ENCODE results near the gene SRPK3.

The SRPK3 gene

DNA sequence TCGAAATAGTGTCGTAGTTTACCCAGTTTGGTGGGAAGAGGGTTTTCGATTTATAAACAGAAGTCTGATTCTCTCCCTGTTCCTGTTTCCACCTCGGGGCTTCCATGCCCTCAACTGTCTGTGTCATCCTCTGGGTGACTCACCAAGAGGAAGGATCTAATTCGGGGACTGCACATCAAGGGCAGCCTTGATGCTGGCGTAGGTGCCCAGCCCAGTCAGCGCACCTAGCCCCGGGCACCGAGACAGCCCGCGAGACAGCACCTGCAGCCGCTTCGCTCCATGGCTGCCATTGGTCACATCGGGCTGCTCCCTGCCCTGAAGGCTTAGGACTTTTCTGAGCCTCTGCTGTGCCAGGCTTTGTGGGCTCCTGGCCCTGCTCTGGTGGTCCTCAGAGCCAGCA lies 48.4 kb upstream of the SRPK3 start:
- TF ChIP-seq, protein P1, sequence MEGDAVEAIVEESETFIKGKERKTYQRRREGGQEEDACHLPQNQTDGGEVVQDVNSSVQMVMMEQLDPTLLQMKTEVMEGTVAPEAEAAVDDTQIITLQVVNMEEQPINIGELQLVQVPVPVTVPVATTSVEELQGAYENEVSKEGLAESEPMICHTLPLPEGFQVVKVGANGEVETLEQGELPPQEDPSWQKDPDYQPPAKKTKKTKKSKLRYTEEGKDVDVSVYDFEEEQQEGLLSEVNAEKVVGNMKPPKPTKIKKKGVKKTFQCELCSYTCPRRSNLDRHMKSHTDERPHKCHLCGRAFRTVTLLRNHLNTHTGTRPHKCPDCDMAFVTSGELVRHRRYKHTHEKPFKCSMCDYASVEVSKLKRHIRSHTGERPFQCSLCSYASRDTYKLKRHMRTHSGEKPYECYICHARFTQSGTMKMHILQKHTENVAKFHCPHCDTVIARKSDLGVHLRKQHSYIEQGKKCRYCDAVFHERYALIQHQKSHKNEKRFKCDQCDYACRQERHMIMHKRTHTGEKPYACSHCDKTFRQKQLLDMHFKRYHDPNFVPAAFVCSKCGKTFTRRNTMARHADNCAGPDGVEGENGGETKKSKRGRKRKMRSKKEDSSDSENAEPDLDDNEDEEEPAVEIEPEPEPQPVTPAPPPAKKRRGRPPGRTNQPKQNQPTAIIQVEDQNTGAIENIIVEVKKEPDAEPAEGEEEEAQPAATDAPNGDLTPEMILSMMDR (IDR thresholded peaks at IDR 0.05; ENCODE audit: low read length): no peak
- no peak for TF ChIP-seq EZH2 (IDR thresholded peaks at IDR 0.05; ENCODE audit: borderline replicate concordance, low read length)
- Histone ChIP-seq H3K9me2 (ENCODE audit: low read depth, low read length) (no peaks in the 10 kb centered on the region), H3K9ac (ENCODE audit: low read length) (no peak overlapping the region), H3K79me2 (ENCODE audit: insufficient read depth, low read length) (no peaks in the 10 kb centered on the region), H3K4me2 (ENCODE audit: low read length) (no peak overlapping the region), H2AFZ (ENCODE audit: low read length) (no peak overlapping the region), H3K27me3 (ENCODE audit: insufficient read depth, low read length) (no peaks in the 10 kb centered on the region), H3F3A (ENCODE audit: insufficient read depth, low read length) (no peaks in the 10 kb centered on the region), H3K36me3 (ENCODE audit: insufficient read depth, low read length) (no peaks in the 10 kb centered on the region; the same call in 1 of the 2 replicates), H4K20me1 (ENCODE audit: insufficient read depth, low read length) (no peaks in the 10 kb centered on the region), H3K27ac (ENCODE audit: low read depth, low read length, poor library complexity, severe bottlenecking) (no peak overlapping the region), H3K9me3 (ENCODE audit: low read length) (no peaks in the 10 kb centered on the region), H3K4me3 (ENCODE audit: low read depth, low read length, poor library complexity, severe bottlenecking) (no peak overlapping the region), H3K4me1 (ENCODE audit: insufficient read depth, low read length, severe bottlenecking) (peaks cover 4% of the 10 kb centered on the region)

DNA sequence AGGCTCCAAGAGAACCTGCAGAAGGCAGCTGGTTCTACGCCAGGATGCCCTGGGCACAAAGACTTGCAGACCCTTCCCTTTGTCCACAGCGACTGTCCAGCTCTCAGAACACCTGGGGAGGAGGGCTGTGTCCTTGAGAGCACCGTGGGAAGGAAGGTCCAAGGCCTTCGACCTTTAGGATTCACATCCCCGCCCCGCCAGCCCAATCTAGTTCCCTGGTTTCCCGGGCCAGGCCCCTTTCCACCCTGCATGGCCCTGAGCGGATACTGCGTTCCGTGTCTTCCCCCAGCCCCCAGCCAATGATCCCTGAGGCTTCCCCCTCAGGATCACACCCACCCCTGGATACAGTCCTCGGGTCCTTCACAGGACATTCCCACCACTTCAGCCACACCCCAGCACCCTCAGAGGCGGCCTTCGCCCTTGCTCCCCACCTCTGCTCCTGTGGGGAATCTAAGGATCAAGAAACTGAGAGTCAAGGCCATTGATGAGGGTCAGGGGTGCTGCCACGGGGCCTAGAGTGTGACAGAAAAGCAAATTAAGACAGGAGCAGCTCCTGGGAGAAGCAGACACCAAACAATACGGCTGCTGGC lies 47.1 kb upstream of the SRPK3 start:
- TF ChIP-seq, protein P1 (IDR thresholded peaks at IDR 0.05; ENCODE audit: low read length): no peak
- TF ChIP-seq EZH2 (IDR thresholded peaks at IDR 0.05; ENCODE audit: borderline replicate concordance, low read length): no peak
- H3K36me3 ChIP-seq (ENCODE audit: insufficient read depth, low read length): no peaks in the 10 kb centered on the region; the same call in 1 of the 2 replicates
- no peaks in the 10 kb centered on the region for H3K9me3 ChIP-seq (ENCODE audit: low read length)
- H3K9me2 ChIP-seq (ENCODE audit: low read depth, low read length): no peaks in the 10 kb centered on the region
- H4K20me1 ChIP-seq (ENCODE audit: insufficient read depth, low read length): no peaks in the 10 kb centered on the region
- H3K4me3 ChIP-seq (ENCODE audit: low read depth, low read length, poor library complexity, severe bottlenecking): no peak overlapping the region
- no peak overlapping the region for H3K4me2 ChIP-seq (ENCODE audit: low read length)
- H3K4me1 ChIP-seq (ENCODE audit: insufficient read depth, low read length, severe bottlenecking): no peaks in the 10 kb centered on the region
- no peak overlapping the region for H2AFZ ChIP-seq (ENCODE audit: low read length)
- no peaks in the 10 kb centered on the region for H3F3A ChIP-seq (ENCODE audit: insufficient read depth, low read length)
- H3K79me2 ChIP-seq (ENCODE audit: insufficient read depth, low read length): no peaks in the 10 kb centered on the region
- no peaks in the 10 kb centered on the region for H3K27me3 ChIP-seq (ENCODE audit: insufficient read depth, low read length)
- H3K27ac ChIP-seq (ENCODE audit: low read depth, low read length, poor library complexity, severe bottlenecking): no peak overlapping the region
- H3K9ac ChIP-seq (ENCODE audit: low read length): no peak overlapping the region

DNA sequence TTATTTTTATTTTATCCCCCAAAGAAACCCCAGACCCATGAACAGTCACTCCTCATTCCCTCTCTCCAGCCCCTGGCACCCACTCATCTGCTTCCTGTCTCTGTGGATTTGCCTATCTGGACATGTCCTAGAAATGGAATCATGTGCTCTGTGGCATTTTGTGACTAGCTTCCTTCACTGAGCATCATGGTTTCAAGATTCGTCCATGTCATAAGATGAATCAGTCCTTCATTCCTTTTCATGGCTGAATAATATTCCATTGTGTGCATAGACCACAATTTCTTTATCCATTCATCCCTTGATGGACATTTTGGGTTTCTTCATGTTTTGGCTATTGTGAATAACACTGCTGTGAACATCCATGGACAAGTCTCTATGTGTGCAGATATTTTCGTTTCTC lies 46.0 kb upstream of the SRPK3 start:
- Histone ChIP-seq H3K27me3 (ENCODE audit: insufficient read depth, low read length) (no peaks in the 10 kb centered on the region), H3K79me2 (ENCODE audit: insufficient read depth, low read length) (no peaks in the 10 kb centered on the region), H3K9me3 (ENCODE audit: low read length) (no peaks in the 10 kb centered on the region), H3K4me3 (ENCODE audit: low read depth, low read length, poor library complexity, severe bottlenecking) (no peak overlapping the region), H3F3A (ENCODE audit: insufficient read depth, low read length) (no peaks in the 10 kb centered on the region), H3K9me2 (ENCODE audit: low read depth, low read length) (no peaks in the 10 kb centered on the region), H4K20me1 (ENCODE audit: insufficient read depth, low read length) (no peaks in the 10 kb centered on the region), H2AFZ (ENCODE audit: low read length) (no peak overlapping the region), H3K4me1 (ENCODE audit: insufficient read depth, low read length, severe bottlenecking) (no peaks in the 10 kb centered on the region), H3K4me2 (ENCODE audit: low read length) (no peak overlapping the region), H3K9ac (ENCODE audit: low read length) (no peak overlapping the region), H3K27ac (ENCODE audit: low read depth, low read length, poor library complexity, severe bottlenecking) (no peak overlapping the region), H3K36me3 (ENCODE audit: insufficient read depth, low read length) (no peaks in the 10 kb centered on the region; the same call in 1 of the 2 replicates)
- TF ChIP-seq EZH2 (IDR thresholded peaks at IDR 0.05; ENCODE audit: borderline replicate concordance, low read length): no peak
- TF ChIP-seq, protein P1 (IDR thresholded peaks at IDR 0.05; ENCODE audit: low read length): no peak
